ENCODE data around the gene DIP2C.

- no peak for TF ChIP-seq CTCF (IDR thresholded peaks at IDR 0.05; ENCODE audit: borderline replicate concordance, extremely low read depth, low read length, poor library complexity, severe bottlenecking)
- no peak for TF ChIP-seq EZH2 (IDR thresholded peaks at IDR 0.05; ENCODE audit: borderline replicate concordance, low read depth, low read length, severe bottlenecking)
Observed at GRCh38 chr10:597976-598375, 91.5 kb downstream of the DIP2C start.

Measured in DND-41 (cell line).